GM10248 (cell line): ENCODE measurements around the gene NHS.
"Not testable (repeated sequence)": the region's sequence is repeated elsewhere in the genome, so short reads cannot be mapped to it uniquely, and the experiment has no call there.

Source experiments
- CTCF ChIA-PET: fragments of 300-600 bp; sonication (Branson Sonifier 250); formaldehyde crosslinking; extraction: SDS; loops from one replicate; lab custom pipeline; 2021; ENCODE audit warnings: antibody characterized with exemption; lab: Yijun Ruan, JAX
- POLR2A ChIA-PET: fragments of 350-650 bp; sonication (Branson Sonifier 250); formaldehyde crosslinking; extraction: SDS; loops from one replicate; lab custom pipeline; 2020; ENCODE audit warnings: antibody characterized with exemption; lab: Yijun Ruan, JAX
- DNase-seq: peaks from one replicate; pipeline ENCODE4 v3.0.0; 2012; ENCODE audit errors: extremely low spot score
- TF ChIP-seq, protein P1 (sequence below): IDR thresholded peaks from 2 replicates; pipeline ENCODE4 v1.5.1; 2012; ENCODE audit warnings: mild to moderate bottlenecking, low read depth; ENCODE audit errors: extremely low read depth, missing control alignments, control extremely low read depth

Gene NHS

DNA sequence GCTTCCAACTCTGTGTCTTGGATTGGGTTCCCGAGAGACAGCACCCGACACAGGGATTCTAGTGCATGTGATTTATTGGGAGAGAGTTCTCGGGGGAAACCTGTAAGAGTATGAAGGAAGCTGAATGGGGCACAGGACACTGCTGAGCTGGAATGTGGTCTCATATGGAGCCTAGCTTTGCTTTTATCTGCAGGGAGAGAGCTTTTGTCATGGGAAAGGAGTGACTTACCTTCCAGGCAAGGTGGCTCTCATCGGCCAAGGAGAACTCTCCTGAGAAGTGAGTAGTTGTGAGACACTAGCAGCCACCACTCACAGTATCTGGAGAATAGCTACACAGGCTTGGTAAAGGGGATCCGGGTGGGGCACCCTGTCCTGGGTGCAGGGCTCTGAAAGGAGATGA lies 124.5 kb downstream of the NHS start:
- POLR2A ChIA-PET = no interaction called here
- CTCF ChIA-PET = interaction anchor here (1.9 kb wide), 1 partner anchor 10 kb away, joined by 4 read pairs; no protein-coding TSS in a partner anchor
- no peak for DNase-seq
- TF ChIP-seq, protein P1, sequence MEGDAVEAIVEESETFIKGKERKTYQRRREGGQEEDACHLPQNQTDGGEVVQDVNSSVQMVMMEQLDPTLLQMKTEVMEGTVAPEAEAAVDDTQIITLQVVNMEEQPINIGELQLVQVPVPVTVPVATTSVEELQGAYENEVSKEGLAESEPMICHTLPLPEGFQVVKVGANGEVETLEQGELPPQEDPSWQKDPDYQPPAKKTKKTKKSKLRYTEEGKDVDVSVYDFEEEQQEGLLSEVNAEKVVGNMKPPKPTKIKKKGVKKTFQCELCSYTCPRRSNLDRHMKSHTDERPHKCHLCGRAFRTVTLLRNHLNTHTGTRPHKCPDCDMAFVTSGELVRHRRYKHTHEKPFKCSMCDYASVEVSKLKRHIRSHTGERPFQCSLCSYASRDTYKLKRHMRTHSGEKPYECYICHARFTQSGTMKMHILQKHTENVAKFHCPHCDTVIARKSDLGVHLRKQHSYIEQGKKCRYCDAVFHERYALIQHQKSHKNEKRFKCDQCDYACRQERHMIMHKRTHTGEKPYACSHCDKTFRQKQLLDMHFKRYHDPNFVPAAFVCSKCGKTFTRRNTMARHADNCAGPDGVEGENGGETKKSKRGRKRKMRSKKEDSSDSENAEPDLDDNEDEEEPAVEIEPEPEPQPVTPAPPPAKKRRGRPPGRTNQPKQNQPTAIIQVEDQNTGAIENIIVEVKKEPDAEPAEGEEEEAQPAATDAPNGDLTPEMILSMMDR = no peak

DNA sequence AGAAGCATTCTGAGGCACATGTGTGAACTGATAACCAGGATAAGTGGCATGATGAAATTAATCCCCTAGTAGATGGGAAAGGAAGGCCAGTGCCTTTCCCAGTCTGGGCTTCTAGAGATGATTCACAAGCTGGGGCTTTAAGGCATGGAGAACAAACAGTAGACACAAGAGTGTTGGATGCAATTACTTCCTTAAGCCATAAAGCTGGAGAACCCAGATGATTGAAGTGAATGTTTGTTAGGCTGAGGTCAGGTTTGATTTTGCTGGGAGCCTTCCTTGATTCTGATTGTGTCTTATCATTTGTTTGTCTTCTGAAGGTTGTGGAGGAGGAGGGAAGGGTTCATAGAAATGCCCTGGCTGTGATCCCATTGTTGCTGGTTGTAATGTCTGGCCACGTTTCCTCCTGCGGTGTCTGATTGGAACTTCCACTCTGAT lies 125.2 kb downstream of the NHS start:
- TF ChIP-seq, protein P1 = no peak
- CTCF ChIA-PET = interaction anchor here (1.9 kb wide), 1 partner anchor 10 kb away, joined by 4 read pairs; no protein-coding TSS in a partner anchor
- no peak for DNase-seq
- POLR2A ChIA-PET = no interaction called here

DNA sequence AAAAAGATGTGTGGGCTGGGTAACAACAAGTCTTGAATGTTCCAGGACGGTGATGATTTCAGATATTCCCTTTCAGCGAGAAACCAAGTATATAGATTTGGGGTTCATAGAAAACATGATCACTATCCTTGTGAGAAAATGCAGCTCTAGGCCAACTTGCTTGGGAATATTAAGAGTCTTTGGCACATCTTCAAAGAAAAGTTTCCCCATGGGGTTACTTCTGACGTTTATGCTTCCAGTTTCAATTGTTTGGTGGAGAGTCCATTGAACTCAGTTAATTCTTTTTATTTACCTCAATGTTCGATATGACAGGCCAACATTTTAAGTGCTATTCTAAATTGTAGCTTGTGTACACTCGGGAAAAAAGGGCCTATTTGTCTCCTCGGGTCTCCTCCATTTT lies 126.7 kb downstream of the NHS start:
- POLR2A ChIA-PET = no interaction called here
- no peak for DNase-seq
- CTCF ChIA-PET = no interaction called here
- TF ChIP-seq, protein P1 = no peak

- POLR2A ChIA-PET = not testable (repeated sequence)
Measured at GRCh38 chrX:17506352-17506751, 131.4 kb downstream of the NHS start.

DNA sequence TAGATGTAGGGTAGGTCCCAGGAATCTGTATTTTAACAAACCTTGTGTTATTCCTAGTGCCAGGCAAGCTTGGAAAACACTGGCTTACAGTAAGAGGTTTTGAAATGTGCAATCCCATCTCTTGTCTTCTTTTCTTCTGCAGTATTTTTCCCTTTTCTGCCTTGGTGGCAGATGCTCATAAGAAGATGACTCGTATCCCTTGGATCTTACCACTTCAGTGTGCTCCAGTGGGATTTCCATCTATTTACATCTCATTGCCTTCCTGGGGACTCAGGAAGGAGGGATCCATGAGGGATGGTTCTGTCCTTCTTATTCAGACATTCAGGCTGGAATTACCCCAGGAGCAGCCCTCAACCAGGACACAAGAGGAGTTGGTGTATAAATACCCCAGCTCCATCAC lies 136.6 kb downstream of the NHS start:
- POLR2A ChIA-PET = no interaction called here
- TF ChIP-seq, protein P1 = no peak
- CTCF ChIA-PET = no interaction called here
- DNase-seq = no peak

More at GRCh38 chrX:17506352-17506751, 131.4 kb downstream of the NHS start:
- CTCF ChIA-PET, DNase-seq: not testable (repeated sequence)

DNA sequence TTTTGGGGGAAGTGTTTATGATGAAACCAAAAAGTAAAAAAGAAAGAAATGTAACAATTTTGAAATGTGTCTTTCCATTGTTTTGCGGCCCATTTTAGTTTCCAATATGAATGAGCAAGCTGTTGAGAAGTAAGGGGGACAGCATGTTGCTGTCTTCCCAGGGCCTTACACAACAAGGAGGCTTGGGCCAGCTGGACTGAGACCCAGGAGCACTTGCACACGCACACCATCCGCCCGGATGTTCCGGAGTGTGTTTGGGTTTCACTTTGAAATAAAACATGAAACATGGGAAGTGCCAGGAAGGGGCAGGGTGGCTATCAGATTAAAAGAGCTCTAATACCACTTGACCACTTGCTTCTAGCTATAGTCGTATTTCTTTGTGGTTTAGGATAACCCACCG lies 144.4 kb downstream of the NHS start:
- no peak for DNase-seq
- CTCF ChIA-PET = no interaction called here
- POLR2A ChIA-PET = no interaction called here
- TF ChIP-seq, protein P1 = no peak

DNA sequence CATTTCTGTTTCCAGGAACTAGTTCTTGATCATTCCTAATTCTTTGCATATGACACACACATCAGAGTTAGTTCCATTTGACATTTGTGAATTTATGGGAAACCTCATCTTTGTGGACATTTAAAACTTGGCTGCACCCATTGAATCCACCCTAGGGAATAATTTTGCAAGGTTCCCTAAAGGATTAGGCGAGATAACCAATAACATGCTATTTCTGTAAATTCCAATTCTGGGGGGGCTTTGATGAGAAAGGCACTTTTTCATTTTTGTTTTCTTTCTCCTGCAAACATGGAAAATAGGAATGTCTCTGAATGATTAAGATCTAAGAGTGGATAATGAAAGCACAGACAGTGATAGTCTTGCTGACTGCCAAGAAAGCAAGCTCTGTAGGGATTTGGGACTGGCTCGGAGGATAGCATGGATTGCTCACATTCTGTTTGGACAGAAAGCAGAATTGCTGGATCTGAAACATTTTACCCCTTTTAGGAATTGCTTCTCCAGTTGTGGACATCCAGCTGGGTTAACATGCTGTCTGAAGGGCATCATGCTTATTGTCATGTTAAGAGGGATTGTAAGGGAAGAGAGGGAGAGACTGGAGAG lies 145.1 kb downstream of the NHS start:
- DNase-seq = no peak
- CTCF ChIA-PET = no interaction called here
- POLR2A ChIA-PET = no interaction called here
- TF ChIP-seq, protein P1 = no peak
